H1 (cell line): ENCODE data around the gene FBLN2. TPM values are rescaled to one million over a fixed set of nuclear protein-coding genes. Genes with fewer than 3 reads are reported as not detected.

Source experiments
- CTCF ChIA-PET: fragments of 300-600 bp; sonication (Branson Sonifier 250); formaldehyde crosslinking; loops from one replicate; lab custom pipeline; 2021; ENCODE audit not compliant: partially characterized antibody; lab: Charles Lee
- POLR2A ChIA-PET: fragments of 300-600 bp; sonication (Branson Sonifier 250); formaldehyde crosslinking; loops from one replicate; lab custom pipeline; 2021; ENCODE audit warnings: inconsistent platforms; ENCODE audit not compliant: partially characterized antibody; lab: Charles Lee
- DNase-seq, 2 experiments: peaks; one replicate each; pipeline versions ENCODE4 v3.0.0 to v3.0.0-alpha.2; 2010 to 2022; ENCODE audit warnings: low spot score in 2 of 2, low read depth in 1 of 2, mixed read lengths in 1 of 2
- FAIRE-seq: peaks from 2 replicates; lab custom pipeline; 2011; peaks lifted over from hg19 to GRCh38; lab: Jason Lieb, UNC
- H2AFZ ChIP-seq: 2 replicates; pipeline ENCODE4 v1.8.1; 2012; ENCODE audit warnings: low read length, inconsistent platforms
- H2AK5ac ChIP-seq: 2 replicates; pipeline ENCODE4 v1.6.1; 2013; ENCODE audit warnings: low read depth, low read length
- H2BK120ac ChIP-seq: replicated peaks from 2 replicates; pipeline ENCODE3; 2013; ENCODE audit warnings: low read depth, low read length, inconsistent platforms
- H2BK12ac ChIP-seq: 2 replicates; pipeline ENCODE4 v1.6.1; 2013; ENCODE audit warnings: low read depth, low read length
- H2BK15ac ChIP-seq: 2 replicates; pipeline ENCODE4 v1.6.1; 2013; ENCODE audit warnings: low read length
- H2BK20ac ChIP-seq: 2 replicates; pipeline ENCODE4 v1.6.1; 2013; ENCODE audit warnings: low read length
- H2BK5ac ChIP-seq: 2 replicates; pipeline ENCODE4 v1.6.1; 2013; ENCODE audit warnings: low read depth, low read length
- H3K14ac ChIP-seq: 2 replicates; pipeline ENCODE4 v1.6.1; 2013; ENCODE audit warnings: inconsistent platforms; ENCODE audit not compliant: insufficient read length
- H3K18ac ChIP-seq: 2 replicates; pipeline ENCODE4 v1.6.1; 2013; ENCODE audit warnings: low read length; ENCODE audit errors: extremely low read depth
- H3K23ac ChIP-seq: 2 replicates; pipeline ENCODE4 v1.6.1; 2013; ENCODE audit warnings: inconsistent platforms; ENCODE audit not compliant: insufficient read length
- H3K23me2 ChIP-seq: 2 replicates; pipeline ENCODE4 v1.6.1; 2013; ENCODE audit warnings: low read depth, low read length
- H3K27ac ChIP-seq: 2 replicates; pipeline ENCODE4 v1.6.1; 2011; ENCODE audit warnings: low read depth, low read length, inconsistent platforms
- H3K27me3 ChIP-seq, 4 experiments: replicated peaks in 1 of 4; 1 replicate in 1 of 4; 2 replicates in 3 of 4; pipeline versions ENCODE4 v1.6.1 to v1.8.1; 2011 to 2013; ENCODE audit warnings: low read length in 3 of 4, mild to moderate bottlenecking in 3 of 4, inconsistent platforms in 2 of 4, mixed read lengths in 2 of 4, moderate library complexity in 1 of 4; ENCODE audit not compliant: control insufficient read depth in 3 of 4, insufficient read depth in 3 of 4; ENCODE audit errors: extremely low read depth in 1 of 4
- H3K36me3 ChIP-seq, 4 experiments: 2 replicates each; pipeline versions ENCODE4 v1.6.1 to v1.8.1; 2011 to 2013; ENCODE audit warnings: mild to moderate bottlenecking in 4 of 4, low read length in 3 of 4, moderate library complexity in 2 of 4, control low read depth in 1 of 4, inconsistent platforms in 1 of 4; ENCODE audit not compliant: insufficient read depth in 4 of 4, control insufficient read depth in 2 of 4
- H3K4ac ChIP-seq: replicated peaks from 2 replicates; pipeline ENCODE3; 2013; ENCODE audit warnings: low read length, low read depth, mixed read lengths, inconsistent platforms; ENCODE audit not compliant: insufficient read length
- H3K4me1 ChIP-seq, 4 experiments: replicated peaks in 1 of 4; 1 replicate in 1 of 4; 2 replicates in 3 of 4; pipeline versions ENCODE4 v1.6.1 to v1.8.1; 2011 to 2013; ENCODE audit warnings: low read length in 3 of 4, inconsistent platforms in 2 of 4, mixed read lengths in 1 of 4; ENCODE audit not compliant: insufficient read depth in 4 of 4, control insufficient read depth in 3 of 4
- H3K4me2 ChIP-seq, 2 experiments: 2 replicates each; pipeline versions ENCODE4 v1.6.1 to v1.8.1; 2011 to 2013; ENCODE audit warnings: low read depth in 2 of 2, low read length in 2 of 2, control low read depth in 1 of 2, inconsistent platforms in 1 of 2, mild to moderate bottlenecking in 1 of 2; ENCODE audit not compliant: insufficient read depth in 1 of 2
- H3K4me3 ChIP-seq, 4 experiments: fragments of 200-600, 300-600 bp in 1 of 4; sonication (generic), shearing (Covaris generic), sonication (Bioruptor Twin) in 1 of 4; 2 replicates each; pipeline versions ENCODE4 v1.5.1 to v1.8.1; 2011 to 2016; ENCODE audit warnings: low read length in 4 of 4, low read depth in 3 of 4, control low read depth in 2 of 4, inconsistent platforms in 2 of 4, mild to moderate bottlenecking in 2 of 4, mixed read lengths in 1 of 4, moderate library complexity in 1 of 4; ENCODE audit not compliant: insufficient read depth in 2 of 4; ENCODE audit errors: extremely low read depth in 1 of 4
- H3K56ac ChIP-seq: replicated peaks from 2 replicates; pipeline ENCODE3; 2013; ENCODE audit warnings: low read depth, mild to moderate bottlenecking, mixed read lengths, low read length, inconsistent platforms; ENCODE audit not compliant: insufficient read length
- H3K79me1 ChIP-seq: 2 replicates; pipeline ENCODE4 v1.6.1; 2013; ENCODE audit warnings: low read depth, low read length, control low read depth
- H3K79me2 ChIP-seq, 2 experiments: 2 replicates each; pipeline versions ENCODE4 v1.6.1 to v1.8.1; 2012 to 2013; ENCODE audit warnings: low read length in 2 of 2, mild to moderate bottlenecking in 2 of 2, inconsistent platforms in 1 of 2; ENCODE audit not compliant: insufficient read depth in 2 of 2, control insufficient read depth in 1 of 2
- H3K9ac ChIP-seq, 4 experiments: replicated peaks in 1 of 4; 1 replicate in 1 of 4; 2 replicates in 3 of 4; pipeline versions ENCODE4 v1.6.1 to v1.8.1; 2011 to 2013; ENCODE audit warnings: low read depth in 3 of 4, low read length in 3 of 4, control low read depth in 2 of 4, mild to moderate bottlenecking in 2 of 4, moderate library complexity in 2 of 4, inconsistent platforms in 1 of 4; ENCODE audit errors: extremely low read depth in 1 of 4
- H3K9me3 ChIP-seq, 2 experiments: 2 replicates each; pipeline versions ENCODE4 v1.6.1 to v1.8.1; 2012 to 2013; ENCODE audit warnings: mild to moderate bottlenecking in 2 of 2, moderate library complexity in 2 of 2, control low read depth in 1 of 2, inconsistent platforms in 1 of 2, low read depth in 1 of 2, low read length in 1 of 2, mixed read lengths in 1 of 2; ENCODE audit not compliant: insufficient read depth in 2 of 2
- H4K20me1 ChIP-seq, 2 experiments: replicated peaks in 1 of 2; 2 replicates each; pipeline versions ENCODE3 to v1.8.1; 2011 to 2013; ENCODE audit warnings: inconsistent platforms in 2 of 2, low read length in 2 of 2, mild to moderate bottlenecking in 1 of 2; ENCODE audit not compliant: insufficient read depth in 2 of 2, control insufficient read depth in 1 of 2
- H4K5ac ChIP-seq: 2 replicates; pipeline ENCODE4 v1.6.1; 2013; ENCODE audit warnings: low read length, low read depth, mixed read lengths, inconsistent platforms; ENCODE audit not compliant: insufficient read length
- H4K8ac ChIP-seq: 2 replicates; pipeline ENCODE4 v1.8.0; 2013; ENCODE audit warnings: mild to moderate bottlenecking, moderate library complexity, low read length, inconsistent platforms; ENCODE audit not compliant: insufficient read depth; ENCODE audit errors: extremely low read depth
- H4K91ac ChIP-seq: replicated peaks from 2 replicates; pipeline ENCODE3; 2013; ENCODE audit warnings: low read length, mixed read lengths, inconsistent platforms; ENCODE audit not compliant: insufficient read length
- ASH2L ChIP-seq: fragments of 200-600, 300-600 bp; sonication (generic); IDR thresholded peaks from one replicate; pipeline ENCODE4 v1.7.1; 2017; ENCODE audit warnings: low read length
- BACH1 ChIP-seq: IDR thresholded peaks from 2 replicates; pipeline ENCODE4 v1.6.1; 2012; ENCODE audit warnings: low read length, improper control_type of control experiment
- BRCA1 ChIP-seq: IDR thresholded peaks from 2 replicates; pipeline ENCODE4 v1.6.1; 2012; ENCODE audit warnings: low read depth, low read length, improper control_type of control experiment
- CREB1 ChIP-seq: IDR thresholded peaks from 2 replicates; pipeline ENCODE4 v1.6.1; 2012; ENCODE audit warnings: inconsistent platforms
- EGR1 ChIP-seq: IDR thresholded peaks from 2 replicates; pipeline ENCODE4 v1.6.1; 2011; ENCODE audit warnings: low read depth, low read length, borderline replicate concordance
- EZH2 ChIP-seq: fragments of 200-600 bp; sonication (generic); IDR thresholded peaks from 2 replicates; pipeline ENCODE4 v1.7.1; 2012; ENCODE audit warnings: low read depth, mild to moderate bottlenecking, moderate library complexity, low read length, inconsistent platforms; ENCODE audit not compliant: severe bottlenecking
- FOSL1 ChIP-seq: IDR thresholded peaks from 2 replicates; pipeline ENCODE4 v1.6.1; 2011; ENCODE audit warnings: mild to moderate bottlenecking, low read depth, low read length, moderate library complexity; ENCODE audit not compliant: insufficient read depth
- MAFK ChIP-seq: IDR thresholded peaks from 2 replicates; pipeline ENCODE4 v1.6.1; 2012; ENCODE audit warnings: low read depth, mild to moderate bottlenecking, improper control_type of control experiment, low read length
- POLR2AphosphoS5 ChIP-seq: IDR thresholded peaks from 2 replicates; pipeline ENCODE4 v1.6.1; 2011; ENCODE audit warnings: low read depth, low read length
- RAD21 ChIP-seq, 2 experiments: IDR thresholded peaks in 1 of 2; conservative IDR thresholded peaks in 1 of 2; 2 replicates each; pipeline ENCODE4 v1.6.1; 2011; ENCODE audit warnings: low read depth in 2 of 2, low read length in 2 of 2, improper control_type of control experiment in 1 of 2, inconsistent platforms in 1 of 2, mild to moderate bottlenecking in 1 of 2, moderate library complexity in 1 of 2
- TAF1 ChIP-seq: IDR thresholded peaks from 2 replicates; pipeline ENCODE4 v1.6.1; 2011; ENCODE audit warnings: mild to moderate bottlenecking, low read depth, low read length
- TAF7 ChIP-seq: optimal IDR thresholded peaks from 2 replicates; pipeline ENCODE3; 2011; ENCODE audit warnings: low read depth, mild to moderate bottlenecking, inconsistent platforms, low read length, moderate library complexity, borderline replicate concordance
- WGBS, 2 experiments: shearing (Covaris generic) in 1 of 2; methylation state at CpG; one replicate each; pipeline versions ENCODE4 v1.1.6 to v1.1.7; 2013 to 2015; ENCODE audit warnings: low lambda C conversion rate in 2 of 2, mixed read lengths in 2 of 2, inconsistent platforms in 1 of 2, low coverage in 1 of 2, missing lambda C conversion rate in 1 of 2; ENCODE audit not compliant: insufficient replicate concordance in 2 of 2, insufficient coverage in 1 of 2, insufficient read length in 1 of 2; ENCODE audit errors: extremely low coverage in 1 of 2, missing lambda C conversion rate in 1 of 2; 5-methylcytosine and 5-hydroxymethylcytosine counted together
- polyA plus RNA-seq, 7 experiments: library from polyadenylated mRNA; depleted of rRNA in 3 of 7; stranded (reverse) in 5 of 7; unstranded in 2 of 7; fragments of >200 nt in 5 of 7; fragments of 200-250 nt in 2 of 7; gene quantifications; 1 replicate in 5 of 7; 2 replicates in 1 of 7; 4 replicates in 1 of 7; pipeline versions ENCODE4 v1.2.1 to v1.2.3, GENCODE V29; 2011 to 2013; ENCODE audit warnings: missing spikeins in 2 of 7, mixed read lengths in 2 of 7
- total RNA-seq: library from RNA; stranded (reverse); fragmentation: NEBNext Ultra II Directional; extraction: Animal tissue kit (Norgen Biotek cat#: 25700); gene quantifications from 2 replicates; pipeline ENCODE4 v1.2.1, GENCODE V29; 2021

The FBLN2 gene
- total and polyA plus RNA-seq, 2 of the 8 experiments (the other 6 are each of a cell fraction or from before 2014, with no cell fraction given): 17.4 to 24.2 TPM

DNA sequence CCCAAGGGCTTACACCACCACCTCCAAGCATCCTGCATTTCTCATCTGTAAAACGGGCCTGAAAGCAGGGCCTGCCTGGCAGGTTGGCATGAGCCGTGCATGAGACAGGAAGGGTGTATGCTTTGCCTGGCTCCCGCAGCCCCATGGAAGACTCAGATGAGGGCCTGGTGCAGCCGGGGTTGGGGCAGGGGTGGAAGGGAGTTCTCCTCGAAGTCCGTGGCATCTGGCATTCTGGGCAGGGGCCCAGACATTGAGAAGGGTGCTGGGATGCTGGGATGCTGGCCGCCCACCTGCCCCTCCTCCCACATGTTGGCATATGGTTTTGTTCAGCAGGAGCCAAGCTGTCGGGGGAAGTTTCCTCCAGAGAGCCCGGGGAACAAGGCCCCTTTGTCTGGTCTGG, 13.0 kb upstream of the FBLN2 start:
- Histone ChIP-seq H2BK120ac (no peak overlapping the region), H4K91ac (no peak overlapping the region), H2AFZ (no peak overlapping the region), H3K18ac (no peak overlapping the region; the same call in 1 of the 2 replicates), H3K27ac (no peak overlapping the region), H4K20me1 (no peaks in the 10 kb centered on the region), H2AK5ac (0 out of 2 replicates have a peak overlapping the region, but pooled peaks have one; percentile 16), H3K4me3 (no peak overlapping the region), H3K23me2 (no peaks in the 10 kb centered on the region), H4K8ac (no peak overlapping the region), H2BK12ac (peak overlapping the region; percentile 50; the same call in 1 of the 2 replicates), H3K36me3 (no peaks in the 10 kb centered on the region), H4K5ac (no peak overlapping the region), H3K27me3 (no peaks in the 10 kb centered on the region), H3K79me1 (no peaks in the 10 kb centered on the region), H3K4me1 (peaks cover 0 to 5% (median 1%) of the 10 kb centered on the region in 4 experiments; a peak in 2 of 7 replicates), H2BK15ac (no peak overlapping the region), H3K56ac (no peak overlapping the region), H3K23ac (no peak overlapping the region), H3K14ac (no peak overlapping the region), H3K9me3 (no peaks in the 10 kb centered on the region), H2BK20ac (no peak overlapping the region), H3K4me2 (no peak overlapping the region), H3K79me2 (no peaks in the 10 kb centered on the region), H3K4ac (no peak overlapping the region), H3K9ac (no peak overlapping the region), H2BK5ac (0 out of 2 replicates have a peak overlapping the region, but pooled peaks have one; percentile 56)
- no peak for DNase-seq
- TF ChIP-seq FOSL1 (no peak), BRCA1 (no peak), CREB1 (no peak), EZH2 (no peak), BACH1 (no peak), ASH2L (no peak), POLR2AphosphoS5 (no peak), RAD21 (IDR thresholded peaks at IDR 0.05 in 1 of 2, conservative IDR thresholded peaks at IDR 0.05 in 1 of 2; ENCODE audit: low read depth in 2 of 2, low read length in 2 of 2) (no peak), TAF7 (no peak), EGR1 (no peak), TAF1 (no peak), MAFK (no peak)
- POLR2A ChIA-PET: interaction anchor here (1.0 to 1.4 kb wide), 2 partner anchors 10 to 11 kb away, joined by 3 read pairs; no protein-coding TSS in a partner anchor
- CTCF ChIA-PET: interaction anchor here (0.8 to 51.2 kb wide), 7 partner anchors 12 to 590 kb away, joined by 3 to 856 read pairs (median 4); no protein-coding TSS in a partner anchor
- no peak for FAIRE-seq
- WGBS, 2 experiments: 80% methylated on average over 8 of the region's 9 CpGs; no CpG with 5 or more reads in 1 of the 2 experiments
